Glutamatergic neuron (in vitro differentiated cells): Measurements from ENCODE around the gene GATAD2B. TPM values are rescaled to one million over a fixed set of nuclear protein-coding genes. Genes with fewer than 3 reads are reported as not detected.
A peak's percentile ranks its signal among the peaks of the same experiment; 100 is the strongest.

ENCODE experiments used
- DNase-seq: peaks from one replicate; pipeline ENCODE4 v3.0.0; 2022
- H3K27ac Mint-ChIP-seq: one replicate; pipeline ENCODE4 v1.8.0; 2020; ENCODE audit warnings: mild to moderate bottlenecking, mixed read lengths, inconsistent platforms; ENCODE audit not compliant: unreplicated experiment
- H3K27me3 Mint-ChIP-seq: one replicate; pipeline ENCODE4 v1.8.0; 2020; ENCODE audit warnings: mild to moderate bottlenecking, moderate library complexity, mixed read lengths, inconsistent platforms; ENCODE audit not compliant: unreplicated experiment
- H3K36me3 Mint-ChIP-seq: one replicate; pipeline ENCODE4 v1.8.0; 2020; ENCODE audit warnings: mild to moderate bottlenecking, mixed read lengths, inconsistent platforms; ENCODE audit not compliant: unreplicated experiment
- H3K4me1 Mint-ChIP-seq: one replicate; pipeline ENCODE4 v1.8.0; 2020; ENCODE audit warnings: mild to moderate bottlenecking, low read depth, mixed read lengths, inconsistent platforms; ENCODE audit not compliant: unreplicated experiment
- H3K4me3 Mint-ChIP-seq: one replicate; pipeline ENCODE4 v1.8.0; 2020; ENCODE audit warnings: mild to moderate bottlenecking, mixed read lengths, inconsistent platforms; ENCODE audit not compliant: unreplicated experiment
- H3K9me3 Mint-ChIP-seq: one replicate; pipeline ENCODE4 v1.8.0; 2020; ENCODE audit warnings: mild to moderate bottlenecking, moderate library complexity, mixed read lengths, inconsistent platforms; ENCODE audit not compliant: unreplicated experiment
- CTCF ChIP-seq: fragments of 200-600 bp; sonication (generic); IDR thresholded peaks from one replicate; pipeline ENCODE4 v1.5.0; 2021; ENCODE audit not compliant: partially characterized antibody, unreplicated experiment
- total RNA-seq: library from RNA; stranded (reverse); fragmentation: NEBNext Ultra II Directional; extraction: Animal tissue kit (Norgen Biotek cat#: 25700); gene quantifications from one replicate; pipeline ENCODE4 v1.2.1, GENCODE V29; 2021; ENCODE audit not compliant: unreplicated experiment

GATAD2B gene
- total RNA-seq, 1 donor from 2014 or later = 57.6 TPM

- Mint-ChIP-seq H3K36me3 (no peaks in the 10 kb centered on the region), H3K9me3 (peaks cover 2% of the 10 kb centered on the region), H3K4me3 (peak overlapping the region; percentile 58), H3K27ac (no peak overlapping the region), H3K4me1 (peaks cover 13% of the 10 kb centered on the region), H3K27me3 (peaks cover 9% of the 10 kb centered on the region)
- no peak for TF ChIP-seq CTCF
- no peak for DNase-seq
Observed at GRCh38 chr1:153776352-153776751, 146.4 kb downstream of the GATAD2B start.

- DNase-seq = peak; percentile 73
- TF ChIP-seq CTCF = no peak
- no peak overlapping the region for H3K27ac Mint-ChIP-seq
- H3K4me1 Mint-ChIP-seq = peaks cover 17% of the 10 kb centered on the region
- peak overlapping the region; percentile 88 for H3K4me3 Mint-ChIP-seq
- H3K36me3 Mint-ChIP-seq = no peaks in the 10 kb centered on the region
- H3K27me3 Mint-ChIP-seq = peaks cover 7% of the 10 kb centered on the region
- H3K9me3 Mint-ChIP-seq = peaks cover 3% of the 10 kb centered on the region
Observed at GRCh38 chr1:153775458-153776327, 147.1 kb downstream of the GATAD2B start.

GRCh38 chr1:153774780-153775457 is 147.9 kb downstream of the GATAD2B start, which contains the start of gene SLC27A3:
Gene SLC27A3 (plus strand): TSS chr1:153775407. CDS start chr1:153775498, 91 bp downstream.
- Mint-ChIP-seq H3K27me3 (peaks cover 7% of the 10 kb centered on the region), H3K4me3 (peak within 1 kb of the TSS; percentile 88), H3K27ac (no peak within 1 kb of the TSS), H3K4me1 (peaks cover 23% of the 10 kb centered on the region), H3K9me3 (peaks cover 5% of the 10 kb centered on the region), H3K36me3 (no peaks in the 10 kb centered on the region)
- no peak for DNase-seq
- TF ChIP-seq CTCF = no peak

- Mint-ChIP-seq H3K4me1 (peaks cover 24% of the 10 kb centered on the region), H3K27me3 (peaks cover 7% of the 10 kb centered on the region), H3K9me3 (peaks cover 5% of the 10 kb centered on the region), H3K36me3 (no peaks in the 10 kb centered on the region), H3K4me3 (no peak overlapping the region), H3K27ac (no peak overlapping the region)
- TF ChIP-seq CTCF = no peak
- DNase-seq = no peak
Observed at GRCh38 chr1:153774026-153774595, 148.7 kb downstream of the GATAD2B start.
